Fibroblast of lung (primary cell): ENCODE measurements around the gene CPNE4. TPM values are rescaled to one million over a fixed set of nuclear protein-coding genes. Genes with fewer than 3 reads are reported as not detected.

Experiments
- DNase-seq, 2 donors: peaks; one replicate each; pipeline versions ENCODE4 v3.0.0 to v3.0.0-alpha.2; 2010; ENCODE audit warnings: low read depth in 2 of 2
- H2AFZ ChIP-seq: 2 replicates; pipeline ENCODE4 v1.5.1; 2012; ENCODE audit warnings: low read length, control low read depth, inconsistent platforms
- H3K27ac ChIP-seq: 2 replicates; pipeline ENCODE4 v1.5.1; 2011; ENCODE audit warnings: low read length, control low read depth; ENCODE audit not compliant: insufficient read depth
- H3K27me3 ChIP-seq: 2 replicates; pipeline ENCODE4 v1.5.1; 2011; ENCODE audit warnings: mild to moderate bottlenecking, low read length; ENCODE audit not compliant: control insufficient read depth, insufficient read depth
- H3K36me3 ChIP-seq: 2 replicates; pipeline ENCODE4 v1.5.1; 2011; ENCODE audit warnings: low read length; ENCODE audit not compliant: control insufficient read depth, insufficient read depth
- H3K4me1 ChIP-seq: 2 replicates; pipeline ENCODE4 v1.5.1; 2011; ENCODE audit warnings: low read length; ENCODE audit not compliant: control insufficient read depth, insufficient read depth; ENCODE audit errors: extremely low read depth
- H3K4me2 ChIP-seq: 2 replicates; pipeline ENCODE4 v1.5.1; 2011; ENCODE audit warnings: low read length, control low read depth; ENCODE audit not compliant: insufficient read depth; ENCODE audit errors: extremely low read depth
- H3K4me3 ChIP-seq, 4 experiments: fragments of 200-600 bp in 1 of 4; sonication (generic) in 1 of 4; replicated peaks in 1 of 4; 2 replicates each; pipeline ENCODE4 v1.5.1; 2011 to 2016; ENCODE audit warnings: low read length in 4 of 4, low read depth in 3 of 4, mild to moderate bottlenecking in 3 of 4, control low read depth in 2 of 4, inconsistent platforms in 1 of 4, mixed read lengths in 1 of 4; ENCODE audit not compliant: insufficient read depth in 1 of 4; ENCODE audit errors: control extremely low read depth in 1 of 4
- H3K79me2 ChIP-seq: 2 replicates; pipeline ENCODE4 v1.5.1; 2012; ENCODE audit warnings: mild to moderate bottlenecking, low read length, inconsistent platforms; ENCODE audit not compliant: control insufficient read depth, insufficient read depth
- H3K9ac ChIP-seq: 2 replicates; pipeline ENCODE4 v1.5.1; 2011; ENCODE audit warnings: mild to moderate bottlenecking, low read length, control low read depth; ENCODE audit not compliant: insufficient read depth
- H3K9me3 ChIP-seq: 2 replicates; pipeline ENCODE4 v1.5.1; 2012; ENCODE audit warnings: low read depth, low read length; ENCODE audit not compliant: control insufficient read depth, insufficient read depth
- H4K20me1 ChIP-seq: 2 replicates; pipeline ENCODE4 v1.5.1; 2011; ENCODE audit warnings: low read length; ENCODE audit not compliant: control insufficient read depth, insufficient read depth; ENCODE audit errors: extremely low read depth
- EZH2 ChIP-seq: IDR thresholded peaks from 2 replicates; pipeline ENCODE4 v1.5.1; 2012; ENCODE audit warnings: low read length, control low read depth, mild to moderate bottlenecking; ENCODE audit errors: missing control alignments
- polyA plus RNA-seq, 2 donors: library from polyadenylated mRNA; depleted of rRNA in 1 of 2; stranded (reverse) in 1 of 2; unstranded in 1 of 2; fragments of >200 nt; gene quantifications; 2 replicates each; pipeline ENCODE4 v1.2.1, GENCODE V29; 2011 to 2012; ENCODE audit warnings: missing spikeins in 1 of 2
- total RNA-seq: library from RNA; depleted of rRNA; stranded (reverse); fragments of >200 nt; gene quantifications from 2 replicates; pipeline ENCODE4 v1.2.1, GENCODE V29; 2014
- TF ChIP-seq, protein P1 (sequence below), 2 donors: IDR thresholded peaks in 1 of 2; conservative IDR thresholded peaks in 1 of 2; 1 replicate in 1 of 2; 2 replicates in 1 of 2; pipeline ENCODE4 v1.5.1; 2011 to 2012; ENCODE audit warnings: low read length in 2 of 2, control low read depth in 1 of 2, inconsistent platforms in 1 of 2, low read depth in 1 of 2, mild to moderate bottlenecking in 1 of 2

Gene CPNE4
- total and polyA plus RNA-seq, 2 donors (not counting 1 experiment from before 2014, with no cell fraction given): 0.17 TPM; not detected in 1

DNA sequence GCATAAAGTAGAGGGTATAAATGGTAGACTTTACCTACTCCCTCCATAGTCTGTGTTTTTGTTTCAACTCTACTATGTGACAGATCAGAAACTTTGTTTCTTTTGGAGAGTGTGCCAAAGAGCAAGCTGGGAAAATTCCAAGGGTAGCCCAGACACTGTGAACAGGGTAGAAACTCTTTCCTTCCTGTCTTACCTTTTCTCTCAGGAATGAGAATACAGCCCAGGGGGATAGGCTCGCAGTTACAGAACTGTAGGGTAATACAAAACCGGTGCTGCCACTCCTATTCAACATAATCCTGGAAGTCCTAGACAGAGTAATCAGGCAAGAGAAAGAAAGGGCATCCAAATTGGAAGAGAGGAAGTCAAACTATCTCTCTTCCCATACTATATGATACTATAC lies 256.3 kb downstream of the CPNE4 start:
- no peaks in the 10 kb centered on the region for H3K9me3 ChIP-seq
- H3K27me3 ChIP-seq: no peaks in the 10 kb centered on the region
- H3K9ac ChIP-seq: no peak overlapping the region
- no peaks in the 10 kb centered on the region for H3K36me3 ChIP-seq
- no peak overlapping the region for H3K4me3 ChIP-seq
- no peak overlapping the region for H3K4me2 ChIP-seq
- no peaks in the 10 kb centered on the region for H3K4me1 ChIP-seq
- TF ChIP-seq, protein P1, sequence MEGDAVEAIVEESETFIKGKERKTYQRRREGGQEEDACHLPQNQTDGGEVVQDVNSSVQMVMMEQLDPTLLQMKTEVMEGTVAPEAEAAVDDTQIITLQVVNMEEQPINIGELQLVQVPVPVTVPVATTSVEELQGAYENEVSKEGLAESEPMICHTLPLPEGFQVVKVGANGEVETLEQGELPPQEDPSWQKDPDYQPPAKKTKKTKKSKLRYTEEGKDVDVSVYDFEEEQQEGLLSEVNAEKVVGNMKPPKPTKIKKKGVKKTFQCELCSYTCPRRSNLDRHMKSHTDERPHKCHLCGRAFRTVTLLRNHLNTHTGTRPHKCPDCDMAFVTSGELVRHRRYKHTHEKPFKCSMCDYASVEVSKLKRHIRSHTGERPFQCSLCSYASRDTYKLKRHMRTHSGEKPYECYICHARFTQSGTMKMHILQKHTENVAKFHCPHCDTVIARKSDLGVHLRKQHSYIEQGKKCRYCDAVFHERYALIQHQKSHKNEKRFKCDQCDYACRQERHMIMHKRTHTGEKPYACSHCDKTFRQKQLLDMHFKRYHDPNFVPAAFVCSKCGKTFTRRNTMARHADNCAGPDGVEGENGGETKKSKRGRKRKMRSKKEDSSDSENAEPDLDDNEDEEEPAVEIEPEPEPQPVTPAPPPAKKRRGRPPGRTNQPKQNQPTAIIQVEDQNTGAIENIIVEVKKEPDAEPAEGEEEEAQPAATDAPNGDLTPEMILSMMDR (conservative IDR thresholded peaks at IDR 0.05 in 1 of 2, IDR thresholded peaks at IDR 0.05 in 1 of 2; ENCODE audit: low read depth in 1 of 2, low read length in 2 of 2): no peak
- TF ChIP-seq EZH2: no peak
- no peak for DNase-seq
- H2AFZ ChIP-seq: no peak overlapping the region
- no peaks in the 10 kb centered on the region for H3K79me2 ChIP-seq
- no peaks in the 10 kb centered on the region for H4K20me1 ChIP-seq
- H3K27ac ChIP-seq: no peak overlapping the region

DNA sequence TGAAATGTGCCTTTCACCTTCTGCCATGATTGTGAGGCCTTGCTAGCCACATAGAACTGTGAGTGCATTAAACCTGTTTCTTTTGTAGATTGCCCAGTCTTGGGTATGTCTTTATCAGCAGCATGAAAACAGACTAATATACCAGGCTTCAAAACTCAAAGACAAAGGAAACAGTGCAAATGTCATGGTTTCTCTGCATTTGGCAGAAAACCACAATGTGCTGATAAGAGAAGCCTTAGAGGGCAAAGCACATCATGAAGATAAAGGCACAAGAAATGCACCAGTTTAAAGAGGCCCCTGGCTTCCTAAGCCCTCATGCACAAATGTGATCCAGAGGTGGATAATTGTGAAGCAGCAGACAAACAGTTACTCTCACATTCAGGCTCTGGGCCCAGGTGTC lies 259.2 kb downstream of the CPNE4 start:
- H3K36me3 ChIP-seq: no peaks in the 10 kb centered on the region
- no peak overlapping the region for H2AFZ ChIP-seq
- H3K4me1 ChIP-seq: no peaks in the 10 kb centered on the region
- no peak overlapping the region for H3K4me3 ChIP-seq
- H3K27ac ChIP-seq: no peak overlapping the region
- H3K79me2 ChIP-seq: no peaks in the 10 kb centered on the region
- H3K9ac ChIP-seq: no peak overlapping the region
- H3K9me3 ChIP-seq: no peaks in the 10 kb centered on the region
- TF ChIP-seq, protein P1 (conservative IDR thresholded peaks at IDR 0.05 in 1 of 2, IDR thresholded peaks at IDR 0.05 in 1 of 2; ENCODE audit: low read depth in 1 of 2, low read length in 2 of 2): no peak
- TF ChIP-seq EZH2: no peak
- H3K4me2 ChIP-seq: no peak overlapping the region
- no peak for DNase-seq
- H3K27me3 ChIP-seq: no peaks in the 10 kb centered on the region
- H4K20me1 ChIP-seq: no peaks in the 10 kb centered on the region

DNA sequence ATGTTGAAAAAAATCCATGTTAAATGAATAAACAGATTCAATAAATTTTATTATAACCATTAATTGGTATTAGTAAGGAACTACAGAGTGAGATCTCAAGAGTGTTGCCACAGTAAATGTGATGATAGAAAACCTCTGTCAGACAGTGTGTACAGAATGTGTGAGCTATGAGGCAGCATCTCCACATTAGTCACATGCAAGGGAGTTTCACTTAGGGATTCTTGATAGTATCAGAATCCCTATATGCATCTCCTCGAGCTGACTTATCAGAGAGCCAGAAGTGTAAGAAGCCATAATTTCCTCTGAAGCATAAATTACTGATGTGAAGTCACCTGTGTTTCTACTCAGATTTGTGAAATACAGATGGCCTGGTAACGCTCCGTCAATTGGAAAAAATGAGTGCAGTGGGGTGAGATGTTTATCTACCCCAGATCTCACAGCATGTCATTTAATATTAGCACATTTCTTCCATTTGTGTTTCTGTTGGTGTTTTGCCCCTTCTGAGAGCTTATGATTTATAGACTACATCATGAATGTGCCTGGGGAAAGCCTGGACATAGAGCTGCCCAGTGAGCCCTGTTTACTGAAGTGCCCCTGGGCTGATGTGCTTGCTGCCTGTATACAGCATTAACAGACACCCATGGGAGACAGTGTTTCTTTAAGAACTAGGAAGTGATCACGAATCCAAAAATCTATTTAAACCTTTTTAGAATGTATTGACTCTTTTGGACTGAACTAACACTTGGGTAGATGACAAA lies 262.4 kb downstream of the CPNE4 start:
- no peak overlapping the region for H3K9ac ChIP-seq
- no peaks in the 10 kb centered on the region for H3K4me1 ChIP-seq
- H3K4me3 ChIP-seq: no peak overlapping the region
- TF ChIP-seq, protein P1 (conservative IDR thresholded peaks at IDR 0.05 in 1 of 2, IDR thresholded peaks at IDR 0.05 in 1 of 2; ENCODE audit: low read depth in 1 of 2, low read length in 2 of 2): no peak
- TF ChIP-seq EZH2: no peak
- no peak overlapping the region for H2AFZ ChIP-seq
- no peaks in the 10 kb centered on the region for H3K36me3 ChIP-seq
- H3K27me3 ChIP-seq: no peaks in the 10 kb centered on the region
- no peaks in the 10 kb centered on the region for H3K9me3 ChIP-seq
- no peak overlapping the region for H3K4me2 ChIP-seq
- no peak overlapping the region for H3K27ac ChIP-seq
- no peaks in the 10 kb centered on the region for H3K79me2 ChIP-seq
- no peak for DNase-seq
- H4K20me1 ChIP-seq: no peaks in the 10 kb centered on the region
